Measurements from ENCODE around the gene TPPP2.

The TPPP2 gene

DNA sequence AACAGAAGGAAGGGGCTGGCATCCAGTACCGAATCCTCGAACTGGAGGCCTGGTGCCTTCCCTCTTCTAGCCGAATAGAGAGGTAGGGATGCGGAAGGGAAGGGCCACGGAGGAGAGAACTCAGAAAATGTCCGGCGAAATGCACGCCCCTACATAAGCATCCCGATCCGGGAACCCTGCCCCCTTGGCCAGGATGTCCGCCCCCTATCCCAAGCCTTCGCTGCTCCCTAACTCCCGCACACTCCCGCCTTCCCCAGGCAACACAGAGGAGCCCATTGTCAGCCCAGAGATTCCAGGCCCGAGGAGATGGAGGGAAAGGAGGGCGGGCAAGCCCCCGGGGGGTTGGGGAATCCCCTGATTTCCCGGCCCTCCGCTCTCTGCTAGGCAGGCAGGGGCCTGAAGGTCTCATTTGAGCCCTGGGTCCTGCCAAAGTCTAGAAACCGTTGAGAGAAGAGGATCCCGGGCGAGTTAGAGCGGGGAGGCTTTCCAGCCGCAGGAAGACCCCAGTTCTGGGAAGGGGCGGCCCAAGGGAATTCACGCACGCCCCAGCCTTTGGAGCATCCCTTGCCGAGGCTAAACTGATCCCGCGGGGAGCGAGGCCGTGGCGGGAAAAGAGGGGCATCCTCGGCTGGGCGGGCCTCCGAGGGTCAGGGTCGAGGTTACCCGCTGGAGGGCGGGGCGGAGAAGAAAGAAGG is 39.5 kb downstream of the TPPP2 start:
- Histone ChIP-seq H3K4me1 (ENCODE audit: control insufficient read depth, low read depth, low read length) (peaks cover 16% of the 10 kb centered on the region), H3K4me3 (ENCODE audit: low read length) (peak overlapping the region; percentile 69), H3K9me3 (ENCODE audit: control insufficient read depth, low read depth, low read length) (no peaks in the 10 kb centered on the region), H3K27me3 (ENCODE audit: control insufficient read depth, insufficient read depth, low read length) (peaks cover 16% of the 10 kb centered on the region), H3K27ac (ENCODE audit: low read length) (peak overlapping the region; percentile 89), H3K9ac (ENCODE audit: low read length) (peak overlapping the region; percentile 89), H3K36me3 (ENCODE audit: control insufficient read depth, low read depth, low read length) (peaks cover 18% of the 10 kb centered on the region)

DNA sequence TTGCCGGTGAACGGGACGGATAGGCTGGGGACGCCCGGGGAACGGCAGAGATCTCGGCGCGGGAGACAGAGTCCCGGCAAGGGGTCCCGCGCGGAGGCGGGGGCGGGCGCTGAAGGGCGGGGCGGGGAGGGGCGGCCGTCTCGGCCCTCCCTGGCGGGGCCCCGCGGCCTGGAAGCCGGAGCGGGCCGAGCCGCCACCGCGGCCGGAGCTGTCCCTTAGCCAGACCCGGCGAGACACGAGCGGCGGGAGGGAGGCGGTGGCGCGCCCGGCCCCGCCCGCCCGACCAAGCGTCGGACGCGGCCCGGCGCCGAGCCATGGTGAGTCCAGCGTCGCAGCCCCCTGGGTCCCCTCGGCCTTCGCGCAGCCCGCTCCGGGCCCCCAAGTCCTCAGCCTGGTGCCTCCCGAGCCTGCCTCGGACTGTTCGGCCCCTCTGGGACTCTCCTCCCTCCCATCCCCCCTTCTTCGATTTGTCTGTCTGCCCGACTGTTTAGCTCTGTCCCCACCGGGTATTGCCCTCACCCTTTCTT is 40.1 kb downstream of the TPPP2 start, which contains the start of gene ARHGEF40:
TSS of gene ARHGEF40 (plus strand) at position 222 of the 527 bp plus-strand sequence. CDS start at position 315, 93 bp downstream.
- H3K27me3 ChIP-seq (ENCODE audit: control insufficient read depth, insufficient read depth, low read length), result peaks cover 16% of the 10 kb centered on the region
- no peaks in the 10 kb centered on the region for H3K9me3 ChIP-seq (ENCODE audit: control insufficient read depth, low read depth, low read length)
- peaks cover 24% of the 10 kb centered on the region for H3K36me3 ChIP-seq (ENCODE audit: control insufficient read depth, low read depth, low read length)
- peak within 1 kb of the TSS; percentile 69 for H3K4me3 ChIP-seq (ENCODE audit: low read length)
- H3K4me1 ChIP-seq (ENCODE audit: control insufficient read depth, low read depth, low read length), result peaks cover 16% of the 10 kb centered on the region
- H3K27ac ChIP-seq (ENCODE audit: low read length), result peak within 1 kb of the TSS; percentile 89
- H3K9ac ChIP-seq (ENCODE audit: low read length), result peak within 1 kb of the TSS; percentile 89

DNA sequence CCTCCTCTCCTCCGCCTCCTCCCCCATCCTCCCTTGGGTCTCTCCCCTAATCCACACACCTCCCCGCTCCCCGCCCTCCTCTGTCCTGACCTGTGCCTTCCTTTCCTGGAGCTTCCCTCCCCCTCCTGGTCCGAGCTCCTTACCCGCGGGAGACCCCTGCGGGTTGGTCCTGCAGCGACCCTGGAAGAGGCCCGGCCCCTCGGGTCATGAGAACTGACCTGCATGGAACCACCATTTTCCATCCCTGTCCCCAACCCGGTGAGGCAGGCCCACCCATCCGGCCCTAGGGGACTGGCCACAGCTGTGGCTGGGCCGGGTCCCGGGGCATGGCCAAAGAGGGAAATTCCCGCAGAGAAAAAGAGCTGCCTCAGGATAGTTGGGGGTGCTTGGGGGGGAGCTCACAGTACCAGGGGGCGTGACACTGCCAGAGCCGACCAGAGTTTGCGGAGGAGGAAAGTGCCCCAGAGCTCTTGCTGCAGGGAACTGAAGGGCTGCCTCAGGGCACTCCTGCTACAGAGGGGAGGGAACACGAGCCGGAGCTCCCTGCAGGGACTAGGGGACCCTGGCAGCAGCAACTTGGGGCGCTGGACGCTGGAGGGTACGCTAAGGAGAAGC is 40.7 kb downstream of the TPPP2 start:
- Histone ChIP-seq H3K4me3 (ENCODE audit: low read length) (peak overlapping the region; percentile 69), H3K27me3 (ENCODE audit: control insufficient read depth, insufficient read depth, low read length) (peaks cover 16% of the 10 kb centered on the region), H3K9ac (ENCODE audit: low read length) (peak overlapping the region; percentile 89), H3K9me3 (ENCODE audit: control insufficient read depth, low read depth, low read length) (no peaks in the 10 kb centered on the region), H3K36me3 (ENCODE audit: control insufficient read depth, low read depth, low read length) (peaks cover 30% of the 10 kb centered on the region), H3K27ac (ENCODE audit: low read length) (peak overlapping the region; percentile 19), H3K4me1 (ENCODE audit: control insufficient read depth, low read depth, low read length) (peaks cover 16% of the 10 kb centered on the region)

DNA sequence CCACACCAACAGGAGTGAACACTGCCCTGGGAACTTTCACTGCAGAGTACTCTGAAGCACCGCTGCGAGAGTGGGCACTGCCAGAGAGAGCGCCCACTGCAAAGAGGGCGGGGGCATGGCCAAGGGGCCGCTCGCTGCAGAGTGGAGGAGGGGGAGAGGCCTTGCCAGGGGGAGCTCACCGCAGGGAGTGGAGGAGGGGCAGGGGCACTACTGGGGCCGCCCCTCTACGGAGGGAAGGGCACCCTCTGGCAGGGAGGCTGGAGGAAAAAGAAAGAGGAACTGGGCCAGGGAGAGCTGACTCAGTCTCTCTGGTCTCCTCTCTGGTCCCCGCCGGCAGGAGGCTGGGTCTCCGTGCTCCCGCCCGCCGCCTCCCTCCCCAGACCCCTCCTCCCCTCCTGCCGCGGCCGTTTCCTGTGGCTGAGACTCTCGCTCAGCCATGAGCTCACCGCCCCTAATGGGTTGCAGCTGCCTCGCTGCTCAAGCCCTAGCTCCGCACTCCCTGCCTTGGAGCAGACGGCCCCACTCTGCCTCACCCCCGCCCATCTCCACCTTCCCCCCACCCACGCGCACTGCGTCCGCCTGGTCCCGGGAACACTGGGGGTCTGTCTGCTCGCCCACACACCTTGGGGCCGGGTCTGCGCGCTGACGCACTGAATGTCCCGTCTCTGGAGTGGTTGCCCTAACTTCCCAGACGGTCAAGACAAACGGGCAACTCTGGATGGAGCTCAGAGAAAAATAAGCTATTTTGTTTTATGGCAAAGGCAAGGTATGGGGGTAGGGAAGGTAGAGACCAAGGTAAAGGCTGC is 41.4 kb downstream of the TPPP2 start:
- Histone ChIP-seq H3K4me3 (ENCODE audit: low read length) (peak overlapping the region; percentile 69), H3K4me1 (ENCODE audit: control insufficient read depth, low read depth, low read length) (peaks cover 16% of the 10 kb centered on the region), H3K27me3 (ENCODE audit: control insufficient read depth, insufficient read depth, low read length) (peaks cover 16% of the 10 kb centered on the region), H3K27ac (ENCODE audit: low read length) (peak overlapping the region; percentile 19), H3K9ac (ENCODE audit: low read length) (peak overlapping the region; percentile 89), H3K9me3 (ENCODE audit: control insufficient read depth, low read depth, low read length) (no peaks in the 10 kb centered on the region), H3K36me3 (ENCODE audit: control insufficient read depth, low read depth, low read length) (peaks cover 37% of the 10 kb centered on the region)

DNA sequence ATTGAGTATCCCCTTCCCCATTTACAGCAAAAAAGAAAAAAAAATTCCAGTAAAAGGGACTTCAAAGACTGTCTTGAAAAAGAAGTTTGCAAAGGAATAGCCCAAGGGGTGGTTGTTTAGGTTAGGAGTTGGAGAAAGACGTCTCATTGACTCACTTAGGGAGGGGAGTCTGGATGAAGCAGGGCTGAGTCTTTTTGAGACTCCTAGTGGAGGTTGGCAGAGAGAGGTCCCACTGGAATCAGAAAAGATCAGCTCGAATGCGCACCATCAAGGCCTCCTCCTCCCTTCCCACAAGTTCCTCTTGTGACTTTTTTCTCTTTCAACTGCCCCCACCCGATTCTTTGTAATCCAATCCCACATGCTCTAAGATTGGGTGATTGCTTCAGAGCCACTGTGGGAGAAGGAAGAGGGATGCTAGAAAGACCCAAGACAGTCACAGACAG is 42.0 kb downstream of the TPPP2 start:
- Histone ChIP-seq H3K27ac (ENCODE audit: low read length) (peak overlapping the region; percentile 14), H3K4me1 (ENCODE audit: control insufficient read depth, low read depth, low read length) (peaks cover 16% of the 10 kb centered on the region), H3K9me3 (ENCODE audit: control insufficient read depth, low read depth, low read length) (no peaks in the 10 kb centered on the region), H3K36me3 (ENCODE audit: control insufficient read depth, low read depth, low read length) (peaks cover 43% of the 10 kb centered on the region), H3K27me3 (ENCODE audit: control insufficient read depth, insufficient read depth, low read length) (peaks cover 15% of the 10 kb centered on the region), H3K4me3 (ENCODE audit: low read length) (peak overlapping the region; percentile 69), H3K9ac (ENCODE audit: low read length) (peak overlapping the region; percentile 89)

DNA sequence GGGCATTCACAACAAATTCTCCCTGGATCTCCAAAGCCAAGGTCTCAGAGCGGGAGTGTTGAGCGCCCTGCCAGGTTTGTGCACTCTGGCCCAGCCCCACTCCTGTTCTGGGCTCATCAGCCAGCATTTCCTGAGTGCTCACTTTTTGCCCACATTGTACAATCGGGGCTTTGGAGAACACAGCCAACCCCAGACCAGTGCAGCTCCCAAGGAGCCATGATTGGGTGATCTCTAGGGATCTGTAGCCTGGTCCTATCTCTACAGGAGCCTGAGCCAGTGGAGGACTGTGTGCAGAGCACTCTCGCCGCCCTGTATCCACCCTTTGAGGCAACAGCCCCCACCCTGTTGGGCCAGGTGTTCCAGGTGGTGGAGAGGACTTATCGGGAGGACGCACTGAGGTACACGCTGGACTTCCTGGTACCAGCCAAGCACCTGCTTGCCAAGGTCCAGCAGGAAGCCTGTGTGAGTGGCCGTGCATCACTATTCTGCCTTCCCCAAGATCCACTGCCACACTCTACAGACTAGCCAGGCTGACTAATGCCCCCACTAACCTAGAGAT is 42.8 kb downstream of the TPPP2 start:
- Histone ChIP-seq H3K9me3 (ENCODE audit: control insufficient read depth, low read depth, low read length) (no peaks in the 10 kb centered on the region), H3K4me3 (ENCODE audit: low read length) (no peak overlapping the region), H3K27me3 (ENCODE audit: control insufficient read depth, insufficient read depth, low read length) (peaks cover 7% of the 10 kb centered on the region), H3K27ac (ENCODE audit: low read length) (no peak overlapping the region), H3K9ac (ENCODE audit: low read length) (no peak overlapping the region), H3K4me1 (ENCODE audit: control insufficient read depth, low read depth, low read length) (peaks cover 16% of the 10 kb centered on the region), H3K36me3 (ENCODE audit: control insufficient read depth, low read depth, low read length) (peaks cover 51% of the 10 kb centered on the region)

DNA sequence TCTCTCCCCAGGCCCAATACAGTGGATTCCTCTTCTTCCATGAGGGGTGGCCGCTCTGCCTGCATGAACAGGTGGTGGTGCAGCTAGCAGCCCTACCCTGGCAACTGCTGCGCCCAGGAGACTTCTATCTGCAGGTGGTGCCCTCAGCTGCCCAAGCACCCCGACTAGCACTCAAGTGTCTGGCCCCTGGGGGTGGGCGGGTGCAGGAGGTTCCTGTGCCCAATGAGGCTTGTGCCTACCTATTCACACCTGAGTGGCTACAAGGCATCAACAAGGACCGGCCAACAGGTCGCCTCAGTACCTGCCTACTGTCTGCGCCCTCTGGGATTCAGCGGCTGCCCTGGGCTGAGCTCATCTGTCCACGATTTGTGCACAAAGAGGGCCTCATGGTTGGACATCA is 43.9 kb downstream of the TPPP2 start:
- H3K36me3 ChIP-seq (ENCODE audit: control insufficient read depth, low read depth, low read length), result peaks cover 62% of the 10 kb centered on the region
- no peak overlapping the region for H3K27ac ChIP-seq (ENCODE audit: low read length)
- H3K4me1 ChIP-seq (ENCODE audit: control insufficient read depth, low read depth, low read length), result peaks cover 9% of the 10 kb centered on the region
- H3K27me3 ChIP-seq (ENCODE audit: control insufficient read depth, insufficient read depth, low read length), result no peaks in the 10 kb centered on the region
- no peak overlapping the region for H3K4me3 ChIP-seq (ENCODE audit: low read length)
- H3K9me3 ChIP-seq (ENCODE audit: control insufficient read depth, low read depth, low read length), result no peaks in the 10 kb centered on the region
- no peak overlapping the region for H3K9ac ChIP-seq (ENCODE audit: low read length)

DNA sequence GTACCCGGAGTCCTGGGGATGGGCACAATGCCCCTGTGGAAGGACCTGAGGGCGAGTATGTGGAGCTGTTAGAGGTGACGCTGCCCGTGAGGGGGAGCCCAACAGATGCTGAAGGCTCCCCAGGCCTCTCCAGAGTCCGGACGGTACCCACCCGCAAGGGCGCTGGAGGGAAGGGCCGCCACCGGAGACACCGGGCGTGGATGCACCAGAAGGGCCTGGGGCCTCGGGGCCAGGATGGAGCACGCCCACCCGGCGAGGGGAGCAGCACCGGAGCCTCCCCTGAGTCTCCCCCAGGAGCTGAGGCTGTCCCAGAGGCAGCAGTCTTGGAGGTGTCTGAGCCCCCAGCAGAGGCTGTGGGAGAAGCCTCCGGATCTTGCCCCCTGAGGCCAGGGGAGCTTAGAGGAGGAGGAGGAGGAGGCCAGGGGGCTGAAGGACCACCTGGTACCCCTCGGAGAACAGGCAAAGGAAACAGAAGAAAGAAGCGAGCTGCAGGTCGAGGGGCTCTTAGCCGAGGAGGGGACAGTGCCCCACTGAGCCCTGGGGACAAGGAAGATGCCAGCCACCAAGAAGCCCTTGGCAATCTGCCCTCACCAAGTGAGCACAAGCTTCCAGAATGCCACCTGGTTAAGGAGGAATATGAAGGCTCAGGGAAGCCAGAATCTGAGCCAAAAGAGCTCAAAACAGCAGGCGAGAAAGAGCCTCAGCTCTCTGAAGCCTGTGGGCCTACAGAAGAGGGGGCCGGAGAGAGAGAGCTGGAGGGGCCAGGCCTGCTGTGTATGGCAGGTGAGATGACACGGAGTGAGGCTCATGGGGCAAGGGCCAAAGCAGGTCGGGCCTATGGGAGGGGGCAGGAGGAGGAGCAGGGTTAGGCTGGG is 44.6 kb downstream of the TPPP2 start:
- H3K36me3 ChIP-seq (ENCODE audit: control insufficient read depth, low read depth, low read length), result peaks cover 69% of the 10 kb centered on the region
- H3K9me3 ChIP-seq (ENCODE audit: control insufficient read depth, low read depth, low read length), result no peaks in the 10 kb centered on the region
- no peak overlapping the region for H3K4me3 ChIP-seq (ENCODE audit: low read length)
- no peak overlapping the region for H3K27ac ChIP-seq (ENCODE audit: low read length)
- H3K4me1 ChIP-seq (ENCODE audit: control insufficient read depth, low read depth, low read length), result peaks cover 9% of the 10 kb centered on the region
- no peaks in the 10 kb centered on the region for H3K27me3 ChIP-seq (ENCODE audit: control insufficient read depth, insufficient read depth, low read length)
- H3K9ac ChIP-seq (ENCODE audit: low read length), result no peak overlapping the region

DNA sequence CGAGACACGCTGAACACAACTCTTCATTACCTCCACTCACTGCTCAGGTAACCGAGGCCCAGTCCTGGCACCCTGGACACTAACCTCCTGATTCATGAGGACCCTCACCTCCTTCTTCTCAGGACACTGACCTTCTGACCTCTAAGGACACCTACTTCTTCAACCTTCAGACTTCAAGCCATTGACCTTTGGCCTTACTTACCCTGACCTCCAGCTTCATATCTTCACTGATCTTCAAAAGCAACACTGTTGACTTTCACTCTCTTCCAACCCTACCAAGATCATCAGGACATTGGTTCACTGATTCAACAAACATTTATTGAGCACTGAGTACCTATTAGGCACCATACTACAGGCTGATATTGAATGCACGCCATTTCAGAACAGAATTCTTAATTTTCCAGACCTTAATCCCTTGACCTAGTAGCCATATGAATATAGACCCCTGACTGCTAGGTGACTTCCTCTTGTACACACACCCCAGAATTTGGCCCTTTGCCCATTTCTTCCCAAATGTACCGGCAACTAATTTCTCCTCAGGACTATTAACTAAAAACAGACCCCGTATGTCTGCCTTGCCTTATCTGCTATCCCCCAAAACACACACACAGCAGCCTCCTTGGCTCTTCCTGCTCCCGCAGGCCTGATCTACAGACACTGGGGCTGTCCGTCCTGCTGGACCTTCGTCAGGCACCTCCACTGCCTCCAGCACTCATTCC is 45.9 kb downstream of the TPPP2 start:
- peaks cover 81% of the 10 kb centered on the region for H3K36me3 ChIP-seq (ENCODE audit: control insufficient read depth, low read depth, low read length)
- no peaks in the 10 kb centered on the region for H3K27me3 ChIP-seq (ENCODE audit: control insufficient read depth, insufficient read depth, low read length)
- peaks cover 9% of the 10 kb centered on the region for H3K4me1 ChIP-seq (ENCODE audit: control insufficient read depth, low read depth, low read length)
- no peaks in the 10 kb centered on the region for H3K9me3 ChIP-seq (ENCODE audit: control insufficient read depth, low read depth, low read length)
- no peak overlapping the region for H3K9ac ChIP-seq (ENCODE audit: low read length)
- H3K27ac ChIP-seq (ENCODE audit: low read length), result no peak overlapping the region
- H3K4me3 ChIP-seq (ENCODE audit: low read length), result no peak overlapping the region

DNA sequence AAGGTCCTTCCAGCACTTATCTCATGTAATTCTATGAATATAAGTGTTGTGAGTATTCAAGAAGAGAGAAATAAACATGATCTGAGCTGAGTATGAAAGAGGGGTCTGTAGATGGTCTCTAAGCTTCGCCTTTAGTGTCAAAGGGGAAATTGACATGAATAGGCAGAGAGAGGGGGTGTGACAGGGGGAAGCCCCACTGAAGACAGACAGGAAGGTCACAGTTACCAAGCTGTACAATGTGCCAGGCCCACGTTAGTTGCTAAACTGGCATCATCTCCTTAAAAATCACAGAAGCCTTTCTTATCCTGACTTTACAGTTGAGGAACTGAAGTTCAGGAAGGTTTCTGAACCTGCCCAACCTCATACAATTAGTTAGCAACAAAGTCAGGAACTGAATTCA is 47.7 kb downstream of the TPPP2 start:
- Histone ChIP-seq H3K36me3 (ENCODE audit: control insufficient read depth, low read depth, low read length) (peaks cover 95% of the 10 kb centered on the region), H3K4me3 (ENCODE audit: low read length) (no peak overlapping the region), H3K9ac (ENCODE audit: low read length) (no peak overlapping the region), H3K27me3 (ENCODE audit: control insufficient read depth, insufficient read depth, low read length) (no peaks in the 10 kb centered on the region), H3K4me1 (ENCODE audit: control insufficient read depth, low read depth, low read length) (no peaks in the 10 kb centered on the region), H3K27ac (ENCODE audit: low read length) (no peak overlapping the region), H3K9me3 (ENCODE audit: control insufficient read depth, low read depth, low read length) (no peaks in the 10 kb centered on the region)

Measured in iPS-18a (cell line).